GM21360 (cell line): ENCODE data around the gene THADA.

ENCODE experiments used
- ATAC-seq: cut with Tn5 transposase; IDR thresholded peaks from one replicate; pipeline ENCODE4 v1.9.1; 2021; ENCODE audit warnings: mild to moderate bottlenecking, moderate library complexity; ENCODE audit not compliant: unreplicated experiment

Gene THADA

DNA sequence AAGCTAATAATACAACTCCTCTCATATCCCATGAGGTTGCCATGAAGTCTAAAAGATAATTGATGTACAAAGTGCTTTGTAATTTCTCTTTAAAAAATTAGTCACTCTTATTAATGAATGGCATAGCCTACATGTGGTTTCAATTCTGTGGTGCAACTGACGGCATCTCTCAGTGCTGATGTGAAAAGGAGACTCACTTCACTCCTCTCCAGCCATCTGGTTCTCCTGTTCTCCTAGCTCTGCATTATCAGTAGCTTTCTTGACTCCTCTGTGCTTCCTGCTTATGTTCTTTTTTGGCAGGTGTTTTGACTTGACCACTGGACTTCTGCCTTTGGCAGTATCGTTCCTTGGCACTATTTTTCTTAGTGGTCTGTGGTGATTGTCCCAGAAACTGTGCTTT is 234.6 kb downstream of the THADA start:
- ATAC-seq, result no peak

DNA sequence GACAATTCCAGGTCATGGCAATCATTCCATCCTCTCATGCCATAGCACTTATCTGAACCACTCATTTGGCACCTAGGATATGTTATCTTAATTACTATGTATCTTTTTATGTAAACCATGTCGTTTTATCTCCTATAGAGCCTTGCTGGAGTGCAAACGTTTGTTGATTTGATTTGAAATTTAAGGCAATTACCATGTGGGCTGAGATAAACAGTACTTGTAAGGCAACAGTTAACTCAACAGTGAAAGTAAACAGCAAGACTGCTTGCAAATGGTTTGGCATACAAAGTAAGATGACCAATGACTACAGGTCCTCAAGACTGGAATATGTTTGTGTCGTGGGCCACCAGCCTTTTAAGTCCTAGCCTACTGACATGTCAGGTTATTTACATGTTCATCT is 235.7 kb downstream of the THADA start:
- no peak for ATAC-seq

DNA sequence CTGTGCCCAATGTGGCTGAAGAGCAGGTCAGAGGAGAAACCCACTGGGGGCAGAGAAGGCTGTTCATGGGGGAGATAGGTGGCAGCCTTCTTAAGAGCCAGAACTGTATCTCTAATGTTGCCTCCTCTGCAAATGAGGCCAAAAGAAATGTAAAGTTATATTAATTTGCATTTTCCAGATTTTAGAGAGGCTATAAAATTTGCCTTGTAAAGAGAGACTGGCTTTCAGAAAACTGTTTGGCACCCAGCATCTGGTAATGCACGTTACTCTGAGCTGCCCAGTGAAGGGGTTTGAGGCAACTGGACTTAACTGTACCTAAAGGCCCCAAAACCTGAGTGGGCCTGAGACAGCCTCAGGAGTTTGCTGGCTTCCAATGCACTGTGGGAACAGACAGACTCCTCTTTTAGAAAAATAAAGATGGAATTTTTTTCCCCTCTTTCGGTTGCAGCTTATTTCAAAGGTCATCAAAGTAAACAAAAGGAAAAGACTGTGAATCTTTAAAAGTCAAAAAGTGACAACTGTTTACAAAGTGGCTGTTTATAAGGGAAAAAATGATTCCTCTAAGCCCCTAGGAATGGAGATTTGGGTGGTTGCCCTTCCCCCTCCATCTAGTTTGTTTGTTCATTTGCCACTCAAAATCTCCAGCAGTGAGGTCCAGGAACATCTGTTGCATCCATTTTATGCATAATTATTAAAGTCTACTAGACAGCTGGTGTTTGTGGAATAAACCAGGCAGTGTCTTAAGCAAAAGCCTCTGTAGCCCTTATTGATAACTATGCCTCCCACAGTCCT is 237.2 kb downstream of the THADA start:
- no peak for ATAC-seq

DNA sequence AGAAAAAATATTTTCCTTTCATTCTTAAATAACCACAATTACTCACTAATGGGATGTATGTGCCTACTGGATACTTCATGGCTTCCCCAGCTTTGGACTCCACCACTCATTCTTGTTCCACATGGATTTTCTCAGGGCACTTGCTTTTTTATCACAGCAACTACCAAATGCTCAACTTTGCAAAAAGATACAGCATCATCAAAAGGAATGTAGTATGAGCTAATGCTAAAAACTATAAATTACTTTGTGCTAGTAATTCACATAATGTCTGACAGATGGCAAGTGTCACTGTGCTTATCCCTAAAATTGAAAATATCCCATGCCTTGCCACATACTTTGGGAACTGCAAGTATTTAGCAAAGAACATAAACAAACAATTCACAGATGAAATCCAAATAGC is 239.1 kb downstream of the THADA start:
- no peak for ATAC-seq

DNA sequence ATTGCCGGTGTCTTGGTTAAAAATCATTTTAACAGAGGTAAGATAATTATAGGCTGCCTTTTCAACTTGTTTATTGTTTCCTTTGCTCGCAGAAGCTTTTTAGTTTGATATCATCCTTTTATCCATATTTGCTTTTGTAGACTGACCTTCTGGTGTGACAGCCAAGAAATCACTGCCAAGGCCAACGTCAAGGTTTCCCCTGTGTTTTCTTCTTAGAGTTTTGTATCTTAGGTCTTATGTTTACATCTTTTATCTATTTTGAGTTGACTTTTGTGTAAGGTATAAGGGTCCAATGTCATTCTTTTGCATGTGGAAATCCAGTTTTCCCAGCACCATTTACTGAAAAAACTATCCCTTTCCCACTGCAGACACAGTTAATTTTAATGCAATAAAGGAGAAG is 240.4 kb downstream of the THADA start:
- no peak for ATAC-seq

DNA sequence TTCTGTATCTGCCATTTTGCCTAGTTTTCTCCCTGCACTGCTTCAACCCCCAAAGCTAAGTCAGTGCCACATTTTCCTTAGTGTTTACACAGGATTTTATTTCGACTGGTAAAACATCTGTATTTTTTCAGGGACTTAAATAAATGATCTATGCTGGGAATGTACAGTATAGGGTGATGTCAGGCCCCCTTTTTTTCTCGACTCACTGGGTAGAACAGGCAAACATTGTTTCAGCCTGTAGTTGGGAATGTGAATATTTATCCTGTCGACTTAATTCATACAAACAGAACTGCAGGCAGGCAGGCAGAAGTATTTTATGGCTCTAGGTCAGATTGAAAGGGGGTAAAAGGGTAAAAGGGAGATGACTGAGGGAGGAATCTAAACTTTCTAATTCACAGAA is 245.9 kb downstream of the THADA start:
- ATAC-seq, result no peak

DNA sequence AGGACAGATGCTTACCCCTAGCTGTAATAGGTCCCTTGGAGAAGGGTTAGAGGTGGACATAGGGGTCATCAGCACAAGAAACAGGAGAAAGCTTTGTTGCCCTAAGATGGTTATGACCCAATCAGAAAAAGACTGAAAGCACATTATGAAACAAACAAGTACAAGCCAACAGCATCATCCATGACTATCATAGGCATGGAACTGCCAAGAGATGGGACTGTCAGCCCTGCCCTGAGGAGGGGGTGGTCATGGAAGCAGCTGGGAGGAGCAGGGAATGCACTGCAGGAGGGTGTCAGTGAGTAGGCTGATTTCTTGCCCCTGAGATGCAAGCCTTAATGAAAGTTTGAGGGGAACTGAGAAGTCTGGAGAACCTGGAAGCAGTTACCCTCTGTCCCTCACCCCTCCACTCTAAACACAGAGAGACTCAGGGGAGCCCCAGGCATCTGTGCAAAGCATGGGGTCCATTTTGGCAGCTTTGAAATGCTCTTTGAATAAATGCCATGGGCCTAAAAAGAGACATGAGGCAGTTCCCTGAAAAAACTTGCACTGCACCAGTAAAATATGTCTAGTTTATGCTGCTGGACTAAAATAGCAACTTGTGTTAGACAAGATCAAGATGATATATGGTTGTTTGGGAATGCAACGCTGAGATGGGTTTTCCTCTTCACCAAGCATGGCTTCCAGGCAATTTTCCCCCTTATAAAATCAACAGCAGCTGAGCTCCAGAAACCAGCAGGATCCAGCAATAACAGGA is 246.8 kb downstream of the THADA start:
- ATAC-seq, result no peak

DNA sequence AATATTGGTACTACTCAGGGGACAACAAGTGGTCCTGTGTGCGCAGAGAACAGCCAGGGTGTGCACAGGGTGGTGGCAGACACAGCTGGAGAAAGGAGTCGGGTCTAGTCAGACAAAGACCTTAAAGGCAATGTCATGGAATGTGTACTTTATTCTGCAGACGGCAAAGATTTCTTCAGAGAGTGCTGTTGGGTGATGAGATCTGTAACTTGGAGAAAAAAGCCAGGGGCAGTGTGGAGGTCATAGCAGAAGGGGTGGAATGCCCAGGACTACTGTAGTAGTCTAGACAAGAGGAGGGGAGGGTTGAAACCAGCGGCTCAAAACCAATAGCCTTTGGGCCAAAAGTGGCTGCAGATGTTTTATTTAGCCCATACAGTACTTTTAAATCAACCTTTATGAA is 248.1 kb downstream of the THADA start:
- ATAC-seq, result no peak

DNA sequence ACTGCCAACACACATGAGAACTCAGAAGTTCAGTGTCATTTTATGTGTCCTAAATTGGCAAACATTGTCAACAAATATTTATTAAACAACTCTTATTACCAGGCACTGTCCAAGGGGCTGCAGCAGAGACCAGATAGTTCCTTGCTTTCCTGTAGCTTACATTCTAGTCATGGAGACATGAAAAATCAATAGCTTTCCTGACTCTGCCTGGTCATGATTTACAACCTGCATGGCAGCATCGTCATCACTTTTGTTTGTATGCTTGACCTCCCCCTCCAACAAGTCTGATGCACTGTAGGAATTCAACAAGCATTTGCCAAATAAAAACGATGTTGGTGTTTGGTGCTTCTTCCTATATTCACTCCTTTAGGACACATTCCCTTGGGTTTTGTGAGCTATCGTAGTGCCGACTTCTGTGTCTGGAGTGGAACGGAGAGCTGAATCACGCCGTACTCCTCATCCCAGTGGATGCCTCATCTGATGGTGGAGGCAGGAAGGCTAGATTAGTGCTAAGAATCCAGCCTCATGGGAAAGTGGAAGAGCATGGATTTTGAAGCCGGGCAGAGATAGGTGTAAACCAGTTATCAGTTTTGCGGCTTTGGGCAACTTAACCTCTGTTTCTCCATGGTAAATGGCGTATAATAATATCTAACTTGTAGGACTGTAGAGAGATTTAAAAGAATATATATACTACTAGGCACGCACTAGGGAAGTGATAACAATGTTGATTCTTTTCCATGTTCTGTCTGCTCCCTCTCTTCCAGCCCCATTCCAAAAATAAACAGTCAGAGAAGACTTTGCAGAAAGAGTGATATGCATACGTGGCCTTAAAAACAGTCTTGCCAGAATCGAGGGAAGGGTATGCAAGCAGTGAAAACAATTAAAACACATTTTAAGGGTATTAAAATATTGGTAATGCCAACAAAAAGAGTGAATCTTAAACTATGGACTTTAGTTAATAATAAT is 249.0 kb downstream of the THADA start:
- ATAC-seq, result no peak

DNA sequence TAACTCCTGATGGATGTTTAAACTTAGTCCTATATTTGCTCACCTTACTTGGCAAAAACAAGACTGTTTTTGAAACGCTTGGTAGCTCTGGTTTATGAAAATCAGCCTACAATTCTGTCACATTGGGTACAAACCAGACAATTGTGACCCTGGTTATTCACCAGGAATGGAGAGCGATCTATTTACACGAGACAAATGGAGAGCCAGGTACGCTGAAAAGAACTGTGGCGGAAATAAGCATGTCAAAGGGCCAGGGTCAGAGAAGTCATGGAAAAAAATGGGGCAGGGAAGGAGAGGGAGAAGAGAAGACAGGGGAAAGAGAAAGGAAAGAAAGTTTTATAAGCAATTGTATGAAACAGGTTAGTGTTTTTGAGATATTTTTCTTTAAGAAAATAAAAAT is 250.0 kb downstream of the THADA start:
- no peak for ATAC-seq

DNA sequence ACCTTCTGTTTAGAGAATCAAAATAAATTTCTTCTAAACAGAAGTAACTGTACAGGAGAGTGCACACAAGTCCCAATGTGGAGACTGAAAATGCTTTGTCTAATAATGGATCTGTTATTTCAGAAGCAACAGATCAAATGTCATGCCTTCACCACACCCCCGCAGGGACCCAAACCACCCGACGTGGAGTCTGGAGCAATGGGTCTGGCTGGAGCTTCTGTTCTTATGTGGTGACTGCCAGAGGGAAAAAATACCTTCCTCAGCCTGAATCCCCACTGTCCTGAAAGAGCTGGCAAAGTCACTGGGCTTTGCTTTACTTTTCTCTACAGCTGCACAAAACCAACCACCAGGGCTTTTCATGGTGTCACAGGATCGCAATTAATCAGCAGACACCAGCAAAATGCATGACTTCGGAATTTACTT is 250.4 kb downstream of the THADA start:
- no peak for ATAC-seq

DNA sequence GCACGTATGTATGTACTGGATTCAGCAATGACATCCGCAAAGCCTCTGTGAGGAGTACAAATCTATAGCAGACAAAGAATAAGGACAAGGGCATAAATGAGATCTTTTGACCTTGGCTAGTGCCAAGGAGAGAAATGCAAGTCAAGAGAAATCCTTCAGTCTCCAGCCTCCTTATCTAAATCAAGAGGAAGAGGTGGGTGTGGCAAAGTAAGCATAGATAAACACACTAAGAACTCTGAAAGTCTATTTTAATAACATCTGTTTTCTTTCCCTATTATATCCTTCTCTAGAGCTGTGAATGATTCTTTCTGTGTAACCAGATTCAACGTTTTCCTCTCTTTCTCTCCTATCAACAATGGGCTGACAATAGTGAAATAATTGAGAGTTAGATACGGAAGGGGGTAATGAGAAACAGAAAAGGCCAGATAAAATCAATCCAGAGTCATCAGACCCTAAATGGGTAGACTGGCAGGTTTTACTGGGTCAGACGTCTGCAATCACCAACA is 250.9 kb downstream of the THADA start:
- ATAC-seq, result no peak

DNA sequence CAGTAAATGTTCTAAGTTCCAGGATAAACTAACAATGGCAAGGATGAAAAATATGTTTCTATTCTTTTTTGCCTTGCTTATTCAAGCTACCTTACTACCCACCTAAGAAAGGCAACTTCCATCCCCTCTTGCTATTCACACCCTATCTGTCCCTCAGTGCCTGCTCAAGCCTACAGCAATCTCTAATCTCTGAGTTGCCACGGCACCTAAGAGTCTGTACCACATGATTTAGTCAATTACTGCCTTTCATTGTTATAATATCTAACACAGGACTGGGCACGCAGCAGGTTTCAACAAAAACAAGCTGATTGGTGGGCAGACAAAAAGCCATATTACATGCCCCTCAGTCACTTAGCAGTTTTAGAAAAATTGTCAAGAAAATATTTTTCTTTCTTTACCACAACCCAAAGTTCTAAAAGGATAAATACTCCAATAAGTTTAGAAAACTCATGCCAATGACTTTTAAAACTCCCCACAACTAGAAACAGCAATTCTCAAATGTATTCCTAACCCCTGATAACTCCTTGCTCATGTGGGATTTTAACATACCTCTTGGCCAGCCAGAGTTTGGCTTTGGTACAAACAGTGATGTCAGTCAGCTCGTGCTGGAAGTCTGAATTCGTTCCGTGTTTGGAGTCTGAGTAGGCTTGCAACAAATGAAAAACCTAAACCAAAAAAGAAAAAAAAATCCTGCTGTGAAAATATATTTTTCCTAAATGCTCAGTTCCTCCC is 252.1 kb downstream of the THADA start:
- no peak for ATAC-seq

DNA sequence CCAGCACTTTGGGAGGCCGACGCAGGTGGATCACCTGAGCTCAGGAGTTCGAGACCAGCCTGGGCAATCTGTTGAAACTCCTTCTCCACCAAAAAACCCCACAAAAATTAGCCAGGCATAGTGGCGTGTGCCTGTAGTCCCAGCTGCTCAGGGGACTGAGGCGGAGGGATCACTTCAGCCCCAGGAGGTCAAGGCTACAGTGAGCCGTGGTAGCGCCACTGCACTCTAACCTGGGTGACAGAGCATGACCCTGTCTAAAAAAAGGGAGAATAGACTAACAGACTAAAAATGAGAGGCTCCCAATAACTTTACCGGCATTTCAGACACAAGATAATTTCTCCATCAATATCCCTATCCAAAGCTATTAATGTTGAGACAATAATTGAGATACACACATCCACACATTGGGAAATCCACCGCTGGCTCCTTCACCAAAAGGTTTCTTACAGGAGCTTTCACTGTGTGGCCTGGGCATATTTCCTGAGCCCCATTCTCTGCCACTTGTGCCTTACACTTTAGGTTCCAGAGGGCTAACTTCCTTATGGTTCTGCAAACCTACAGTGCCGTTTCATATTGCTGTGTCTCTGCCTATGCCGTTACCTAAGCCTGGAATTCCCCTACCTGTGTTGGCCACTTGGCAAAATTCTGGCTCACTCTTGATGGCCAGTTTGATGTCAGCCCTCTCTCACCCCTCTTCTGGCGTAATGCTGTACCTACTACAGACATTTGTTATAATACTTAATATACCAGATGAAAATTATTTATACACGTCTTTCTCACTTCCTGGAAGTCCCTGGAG is 253.7 kb downstream of the THADA start:
- ATAC-seq, result no peak

DNA sequence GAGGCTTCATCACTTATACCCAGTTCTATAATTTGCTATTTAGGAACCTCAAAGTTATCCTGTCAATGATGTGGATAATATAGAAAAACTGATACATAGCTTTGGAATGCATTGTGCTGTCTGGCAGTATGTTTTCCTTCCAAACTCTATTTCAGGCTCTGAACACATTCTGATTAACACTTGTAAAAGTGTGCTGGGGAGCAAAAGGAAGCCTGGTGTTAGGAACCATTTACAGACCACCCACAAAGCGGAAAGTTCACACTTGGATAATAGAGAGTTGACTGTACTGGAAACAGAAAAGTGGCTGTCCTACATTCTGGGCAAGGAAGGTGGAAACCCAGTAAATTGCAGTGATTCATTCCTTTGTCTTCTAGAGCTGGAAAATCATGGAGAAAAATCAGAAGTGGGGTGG is 254.9 kb downstream of the THADA start:
- ATAC-seq, result no peak

DNA sequence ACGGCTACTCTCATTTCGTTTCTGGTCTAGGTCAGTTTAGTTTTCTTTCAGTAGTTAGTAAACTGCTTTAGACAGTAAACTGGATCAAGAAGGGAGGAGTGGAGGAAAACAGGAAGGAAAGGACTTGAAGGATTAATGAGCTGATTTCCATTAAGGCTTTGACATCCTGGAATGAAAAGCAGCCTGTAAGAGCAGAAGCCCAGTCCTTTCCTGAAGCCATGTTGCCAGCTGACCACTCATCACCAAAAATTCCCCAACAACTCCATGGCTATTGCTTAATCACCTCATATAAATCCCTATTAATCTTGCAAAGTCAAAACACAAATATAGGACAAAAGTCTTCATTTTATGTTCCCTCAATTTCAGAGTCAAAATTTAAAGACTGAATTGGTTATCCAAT is 255.8 kb downstream of the THADA start:
- ATAC-seq, result no peak

DNA sequence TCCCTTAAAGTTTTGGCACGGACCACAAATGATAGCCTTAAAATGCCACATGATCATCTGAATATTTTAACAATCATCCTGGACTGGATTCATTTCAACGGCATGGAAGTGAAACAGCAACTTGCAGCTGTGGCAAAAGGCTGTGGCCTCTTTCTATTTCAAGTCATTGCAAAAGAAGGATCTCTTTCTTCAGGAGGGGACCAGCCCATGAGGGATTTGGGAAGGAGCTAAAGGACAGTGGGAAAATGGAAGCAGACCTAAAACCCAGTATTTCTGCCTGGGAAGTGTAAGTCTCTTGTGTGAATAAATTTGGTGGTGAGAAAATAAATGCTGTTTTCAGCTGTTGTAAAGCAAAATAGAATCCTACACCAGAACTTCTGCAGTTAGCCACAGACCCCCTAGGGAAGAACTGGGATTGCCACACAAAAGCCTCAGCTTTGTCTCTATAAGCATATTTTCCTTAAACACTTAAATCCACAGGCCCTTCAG is 262.1 kb downstream of the THADA start:
- no peak for ATAC-seq

DNA sequence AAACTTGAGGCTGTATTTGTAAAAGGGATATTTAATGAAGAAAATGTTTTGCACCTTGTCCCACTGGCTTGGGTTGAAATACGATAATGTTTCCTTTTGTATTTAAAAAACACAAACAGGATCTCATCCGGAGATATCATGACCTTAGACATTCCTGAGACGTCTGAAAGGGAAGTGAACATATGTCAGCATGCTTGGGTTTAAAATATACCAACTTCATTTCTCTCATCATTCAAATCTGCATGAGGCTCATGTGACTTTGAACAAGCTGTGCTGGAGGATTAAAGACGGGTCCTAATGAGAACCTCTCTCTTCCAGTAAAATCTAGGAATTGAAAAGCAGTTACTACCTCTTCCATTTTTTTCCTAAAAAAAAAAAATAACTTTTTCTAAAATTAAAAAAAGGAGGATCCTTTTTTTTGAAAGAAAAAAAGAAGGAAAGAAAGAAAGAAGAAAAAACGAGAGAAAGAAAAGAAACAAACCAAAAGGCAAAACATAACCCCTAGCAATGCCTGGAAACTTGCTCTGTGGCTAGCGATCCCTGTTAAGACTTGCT is 262.7 kb downstream of the THADA start:
- ATAC-seq, result no peak

DNA sequence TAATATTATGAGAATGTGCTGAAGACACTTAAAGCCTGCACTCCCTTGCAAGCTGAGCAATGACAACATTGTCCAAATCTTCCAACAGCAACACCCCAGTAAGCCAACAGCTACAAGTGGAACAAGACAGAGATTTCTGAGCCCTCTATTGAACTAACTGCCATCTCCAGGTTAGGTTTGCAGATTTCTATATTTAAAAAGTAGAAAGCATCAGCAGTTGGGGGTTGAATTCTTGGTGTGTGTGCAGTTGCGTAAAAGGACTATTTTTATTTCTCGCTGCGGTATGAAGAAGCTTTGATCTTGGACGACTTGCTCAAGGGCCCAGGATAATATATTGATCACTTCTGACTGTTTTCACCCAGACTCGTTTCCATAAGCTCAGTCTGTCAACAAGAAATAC is 263.2 kb downstream of the THADA start:
- ATAC-seq, result no peak
